Epithelial cell of umbilical artery (primary cell): ENCODE data around the gene UBXN1. TPM values are rescaled to one million over a fixed set of nuclear protein-coding genes. Genes with fewer than 3 reads are reported as not detected.

ENCODE experiments used
- total RNA-seq: library from RNA; depleted of rRNA; stranded (reverse); fragments of >200 nt; gene quantifications from 2 replicates; pipeline ENCODE4 v1.2.3, GENCODE V29; 2014

The UBXN1 gene
- total RNA-seq = 137 and 210 TPM in 2 replicates

DNA sequence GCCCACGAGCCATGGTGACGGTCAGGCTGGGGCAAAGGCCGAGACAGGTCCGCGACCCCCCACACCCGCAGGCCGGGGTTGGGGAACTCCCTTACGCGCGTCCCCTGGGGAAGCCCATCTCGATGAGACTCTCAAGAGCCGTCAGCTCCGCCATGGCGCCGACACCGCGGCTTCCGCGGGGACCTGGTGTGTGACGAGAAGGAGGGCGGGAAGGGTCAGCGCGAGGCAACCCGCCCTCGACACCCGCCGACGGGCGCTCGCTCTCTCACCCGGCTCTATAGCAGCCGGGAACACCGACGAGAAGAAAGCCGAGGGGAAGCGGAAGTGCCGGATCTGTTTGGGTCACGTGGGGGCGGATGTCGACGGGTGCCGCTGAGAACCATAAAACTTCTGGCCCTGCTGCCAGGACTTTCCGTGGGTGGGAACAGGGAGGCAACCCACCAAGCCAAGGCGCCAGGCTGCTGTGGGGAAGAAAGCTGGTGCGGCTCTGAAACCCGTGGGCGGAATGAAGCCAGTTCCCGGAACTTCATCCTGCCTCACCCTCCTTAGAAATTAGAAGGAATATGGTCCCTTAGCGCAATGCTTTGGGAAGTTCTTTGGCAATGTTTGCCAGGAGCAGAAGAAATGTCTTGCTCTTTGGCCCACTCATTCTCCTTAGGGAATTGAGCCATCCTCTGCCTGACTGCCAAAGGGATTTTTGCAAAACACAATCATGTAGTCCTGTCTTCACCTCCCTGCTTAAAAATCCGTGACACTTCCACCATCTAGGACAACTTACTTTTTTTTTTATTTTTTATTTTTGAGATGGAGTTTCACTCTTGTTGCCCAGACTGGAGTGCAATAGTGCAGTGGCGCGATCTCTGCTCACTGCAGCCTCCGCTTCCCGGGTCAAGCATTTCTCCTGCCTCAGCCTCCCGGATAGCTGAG, at the start of gene UBXN1:
Gene UBXN1, minus strand, starts transcription at position 304 of the 927 bp plus-strand sequence. Its CDS starts 150 bp downstream, at position 154.

GRCh38 chr11:62728171-62728988, 49.5 kb upstream of the UBXN1 start, which contains the start of gene TTC9C:
Gene TTC9C, plus strand, starts transcription at chr11:62728486. Its CDS starts 363 bp downstream, at chr11:62728849.

GRCh38 chr11:62727165-62727871, 48.4 kb upstream of the UBXN1 start, which contains the start of gene HNRNPUL2:
Gene HNRNPUL2, minus strand, starts transcription at chr11:62727457. Its CDS starts 301 bp downstream, at chr11:62727156.

GRCh38 chr11:62707277-62707861, 28.5 kb upstream of the UBXN1 start, which contains the start of the genes BSCL2 and GNG3:
Gene BSCL2, minus strand, starts transcription at chr11:62707424. Its CDS starts 229 bp downstream, at chr11:62707195.
Gene GNG3, plus strand, starts transcription at chr11:62707676. Its CDS starts 620 bp downstream, at chr11:62708296.

DNA sequence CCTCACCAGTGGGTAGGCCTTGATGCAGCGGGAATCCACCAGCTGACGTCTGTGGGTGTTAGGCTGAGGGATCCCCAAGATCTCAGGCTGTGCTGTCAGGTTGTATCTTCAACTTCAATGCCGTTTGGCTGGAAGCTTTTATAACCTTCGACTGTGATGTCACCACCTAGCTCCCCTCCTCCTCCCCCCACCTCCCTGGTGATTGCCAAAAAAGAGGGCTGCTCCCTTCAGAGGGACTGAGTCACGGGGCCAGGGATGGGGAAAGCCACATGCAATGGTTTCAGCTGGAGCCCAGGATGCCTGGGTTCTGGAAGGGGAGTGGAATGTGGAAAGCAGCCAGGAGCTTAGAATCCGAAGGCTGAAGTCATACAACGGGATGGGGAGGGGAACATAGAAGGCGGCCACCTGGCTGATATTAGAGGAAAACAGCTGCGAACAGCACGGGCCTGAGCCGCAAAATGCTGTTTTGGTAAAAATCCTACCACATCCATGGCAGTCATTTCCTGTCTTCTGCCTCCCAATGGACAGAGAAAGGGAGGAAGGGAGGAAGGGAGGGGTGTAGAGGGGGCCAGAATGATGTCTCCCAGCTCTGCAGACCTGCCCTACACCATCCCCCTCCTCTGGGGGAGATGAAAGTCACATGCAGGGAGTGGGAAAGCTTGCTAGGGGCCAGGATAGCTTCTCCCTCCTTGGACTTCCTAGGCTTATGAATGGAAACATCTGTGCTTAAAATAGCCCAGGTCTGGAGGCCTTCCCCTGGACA, 10.7 kb upstream of the UBXN1 start, which contains the start of gene LRRN4CL:
Gene LRRN4CL, minus strand, starts transcription at position 110 of the 763 bp plus-strand sequence. CDS start 1,022 bp downstream, outside the sequence.

GRCh38 chr11:62671608-62672389, 7.1 kb downstream of the UBXN1 start, which contains the start of the genes LBHD1 and UQCC3:
Gene LBHD1, minus strand, starts transcription at chr11:62672267. Its CDS starts 2,236 bp downstream, at chr11:62670031.
Gene UQCC3, plus strand, starts transcription at chr11:62671673. Its CDS starts 73 bp downstream, at chr11:62671746.

DNA sequence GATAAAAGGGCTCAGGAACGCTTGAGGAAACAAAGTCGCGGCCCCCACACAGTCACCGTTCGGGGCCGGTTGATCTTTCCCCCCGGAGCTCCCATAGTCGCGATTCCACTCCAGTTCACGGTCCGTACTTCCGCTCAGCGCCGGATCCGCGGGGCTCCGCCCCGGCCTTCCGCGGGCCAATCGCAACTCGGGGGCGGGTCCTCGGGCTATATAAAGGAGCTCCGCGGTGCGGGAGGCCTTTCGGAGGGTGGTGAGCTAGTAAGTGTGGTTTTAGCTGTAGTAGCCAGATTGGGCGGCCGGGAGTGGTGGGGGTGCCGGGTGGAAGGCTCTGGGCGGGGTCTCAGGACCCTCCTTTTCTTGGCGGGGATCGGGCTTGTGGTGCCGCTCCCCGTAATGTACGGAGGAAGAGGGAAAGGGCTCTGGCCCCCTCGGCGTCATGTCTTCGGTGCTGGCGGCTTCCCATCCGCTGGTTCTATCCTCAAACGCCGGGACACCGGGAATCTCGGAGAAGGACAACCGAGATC, 13.7 kb downstream of the UBXN1 start, which contains the start of the genes C11orf98 and CSKMT:
Gene C11orf98, minus strand, starts transcription at position 136 of the 524 bp plus-strand sequence. Its CDS starts 41 bp downstream, at position 95.
Gene CSKMT, plus strand, starts transcription at position 238 of the 524 bp plus-strand sequence. CDS start 568 bp downstream, outside the sequence.

DNA sequence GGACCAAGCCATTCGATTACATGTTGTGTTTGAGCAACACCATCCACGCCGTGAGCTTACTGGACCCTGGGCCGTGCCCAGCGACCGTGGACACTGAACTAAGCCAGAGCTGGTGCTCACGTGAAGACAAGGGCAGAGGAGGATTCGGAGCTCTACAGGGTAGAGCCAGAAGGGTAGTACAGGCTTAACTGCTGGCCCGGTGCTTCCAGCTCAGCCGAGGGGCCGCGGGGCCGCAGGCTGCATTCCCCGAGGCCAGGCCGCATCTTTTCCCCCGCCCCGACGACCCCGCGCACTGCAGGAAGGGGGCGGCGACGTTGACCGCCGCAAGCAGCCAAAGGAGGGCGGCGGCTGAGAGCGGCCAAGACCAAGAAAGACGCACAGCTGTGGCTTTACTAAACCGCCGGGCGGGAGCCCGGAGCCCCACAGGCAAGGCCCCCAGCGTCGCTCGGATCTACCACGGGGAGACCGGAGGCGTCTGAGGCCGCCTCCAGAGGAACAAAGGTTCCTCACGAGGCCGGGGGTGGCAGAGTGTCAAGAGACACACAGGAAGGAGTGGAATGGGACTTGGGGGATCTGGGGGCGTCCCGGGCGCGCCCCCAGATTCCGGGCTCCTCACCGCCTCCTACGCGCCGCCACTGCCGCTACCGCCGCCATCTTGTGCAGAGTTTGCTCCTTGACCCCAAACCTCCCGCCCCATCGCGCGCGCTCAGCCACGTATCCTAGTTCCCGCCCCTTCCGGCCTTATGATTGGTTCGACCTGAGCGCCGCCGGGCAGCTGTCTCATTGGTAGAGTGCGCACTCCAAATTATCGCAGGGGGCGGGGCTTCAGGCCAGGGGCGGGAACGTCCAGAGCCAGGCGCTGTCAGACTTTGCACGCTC, 32.7 kb downstream of the UBXN1 start, which contains the start of gene GANAB:
Gene GANAB, minus strand, starts transcription at position 668 of the 879 bp plus-strand sequence. Its CDS starts 14 bp downstream, at position 654.

Other genes with a start within 250 kb of the UBXN1 start
- gene AHNAK, start 132.3 kb downstream of the UBXN1 start, total RNA-seq = 274 and 293 TPM in 2 replicates
- 1,044 and 1,412 TPM in 2 replicates for gene EEF1G, start 105.2 kb downstream of the UBXN1 start, total RNA-seq
- 6.8 and 13.5 TPM in 2 replicates for gene TUT1, start 87.5 kb downstream of the UBXN1 start, total RNA-seq
- gene MTA2, start 77.2 kb downstream of the UBXN1 start, total RNA-seq = 186 and 207 TPM in 2 replicates
- 27.3 and 30.1 TPM in 2 replicates for gene EML3, start 66.3 kb downstream of the UBXN1 start, total RNA-seq
- 5.3 and 5.8 TPM in 2 replicates for gene ROM1, start 65.8 kb downstream of the UBXN1 start, total RNA-seq
- 20.1 and 28.7 TPM in 2 replicates for gene B3GAT3, start 57.1 kb downstream of the UBXN1 start, total RNA-seq
- gene GANAB, start 32.5 kb downstream of the UBXN1 start, total RNA-seq = 213 and 230 TPM in 2 replicates
- 22.8 and 24.4 TPM in 2 replicates for gene INTS5, start 25.8 kb downstream of the UBXN1 start, total RNA-seq
- 38.7 and 44.4 TPM in 2 replicates for gene C11orf98, start 13.9 kb downstream of the UBXN1 start, total RNA-seq
- 3.6 and 13.3 TPM in 2 replicates for gene CSKMT, start 13.8 kb downstream of the UBXN1 start, total RNA-seq
- 9.7 and 11.2 TPM in 2 replicates for gene UQCC3, start 7.4 kb downstream of the UBXN1 start, total RNA-seq
- gene LBHD1, start 6.8 kb downstream of the UBXN1 start, total RNA-seq = 4.2 and 5.5 TPM in 2 replicates
- under 0.01 and 0.30 TPM in 2 replicates for gene LRRN4CL, start 10.5 kb upstream of the UBXN1 start, total RNA-seq
- 20.2 and 24.0 TPM in 2 replicates for gene BSCL2, start 28.4 kb upstream of the UBXN1 start, total RNA-seq
- 0.32 TPM in 1 of 2 replicates, not detected in the other for gene GNG3, start 28.6 kb upstream of the UBXN1 start, total RNA-seq
- 5.8 and 11.9 TPM in 2 replicates for gene HNRNPUL2, start 48.4 kb upstream of the UBXN1 start, total RNA-seq
- 34.4 and 38.9 TPM in 2 replicates for gene TTC9C, start 49.4 kb upstream of the UBXN1 start, total RNA-seq
- gene ZBTB3, start 75.1 kb upstream of the UBXN1 start, total RNA-seq = 10.9 and 11.4 TPM in 2 replicates
- gene POLR2G, start 82.5 kb upstream of the UBXN1 start, total RNA-seq = 86.7 and 113 TPM in 2 replicates
- 19.8 and 26.7 TPM in 2 replicates for gene TAF6L, start 92.3 kb upstream of the UBXN1 start, total RNA-seq
- 22.5 and 26.6 TPM in 2 replicates for gene TMEM179B, start 108.3 kb upstream of the UBXN1 start, total RNA-seq
- 13.4 and 21.8 TPM in 2 replicates for gene TMEM223, start 112.9 kb upstream of the UBXN1 start, total RNA-seq
- 16.6 and 26.3 TPM in 2 replicates for gene NXF1, start 126.4 kb upstream of the UBXN1 start, total RNA-seq
- gene STX5, start 153.0 kb upstream of the UBXN1 start, total RNA-seq = 27.7 and 36.1 TPM in 2 replicates
- gene TEX54, start 153.8 kb upstream of the UBXN1 start, total RNA-seq = not detected in 2 replicates
- gene WDR74, start 160.5 kb upstream of the UBXN1 start, total RNA-seq = 70.8 and 74.3 TPM in 2 replicates
- 146 and 249 TPM in 2 replicates for gene SLC3A2, start 201.8 kb upstream of the UBXN1 start, total RNA-seq
- gene CHRM1, start 242.3 kb upstream of the UBXN1 start, total RNA-seq = not detected in 2 replicates